ENCODE data around the gene ZNF213.

The ZNF213 gene

GRCh38 chr16:3123986-3124886 lies 10.6 kb upstream of the ZNF213 start (continued):
- TF ChIP-seq, protein P1, sequence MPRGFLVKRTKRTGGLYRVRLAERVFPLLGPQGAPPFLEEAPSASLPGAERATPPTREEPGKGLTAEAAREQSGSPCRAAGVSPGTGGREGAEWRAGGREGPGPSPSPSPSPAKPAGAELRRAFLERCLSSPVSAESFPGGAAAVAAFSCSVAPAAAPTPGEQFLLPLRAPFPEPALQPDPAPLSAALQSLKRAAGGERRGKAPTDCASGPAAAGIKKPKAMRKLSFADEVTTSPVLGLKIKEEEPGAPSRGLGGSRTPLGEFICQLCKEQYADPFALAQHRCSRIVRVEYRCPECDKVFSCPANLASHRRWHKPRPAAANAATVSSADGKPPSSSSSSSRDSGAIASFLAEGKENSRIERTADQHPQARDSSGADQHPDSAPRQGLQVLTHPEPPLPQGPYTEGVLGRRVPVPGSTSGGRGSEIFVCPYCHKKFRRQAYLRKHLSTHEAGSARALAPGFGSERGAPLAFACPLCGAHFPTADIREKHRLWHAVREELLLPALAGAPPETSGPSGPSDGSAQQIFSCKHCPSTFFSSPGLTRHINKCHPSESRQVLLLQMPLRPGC (tag by site-specific recombination; IDR thresholded peaks at IDR 0.05) = peak; percentile 39; the same call in 1 of the 2 replicates
- TF ChIP-seq ZNF600 (tag by site-specific recombination; IDR thresholded peaks at IDR 0.05) = peak; percentile 99
- no peak; the same call in 1 of the 2 replicates for TF ChIP-seq REST (tag by site-specific recombination; IDR thresholded peaks at IDR 0.05)
- no peak for TF ChIP-seq ZNF335 (tag by site-specific recombination; conservative IDR thresholded peaks at IDR 0.05)
- no peak for TF ChIP-seq ZNF391 (tag by site-specific recombination; IDR thresholded peaks at IDR 0.05; ENCODE audit: borderline replicate concordance, low read depth)
- peak; percentile 70; the same call in 1 of the 2 replicates for TF ChIP-seq ZNF24 (tag by site-specific recombination; IDR thresholded peaks at IDR 0.05)
- peak; percentile 48; the same call in 1 of the 2 replicates for TF ChIP-seq ZNF843 (tag by site-specific recombination; IDR thresholded peaks at IDR 0.05)
- peak; percentile 98 for TF ChIP-seq SP2 (tag by site-specific recombination; IDR thresholded peaks at IDR 0.05)
- TF ChIP-seq, protein P2, sequence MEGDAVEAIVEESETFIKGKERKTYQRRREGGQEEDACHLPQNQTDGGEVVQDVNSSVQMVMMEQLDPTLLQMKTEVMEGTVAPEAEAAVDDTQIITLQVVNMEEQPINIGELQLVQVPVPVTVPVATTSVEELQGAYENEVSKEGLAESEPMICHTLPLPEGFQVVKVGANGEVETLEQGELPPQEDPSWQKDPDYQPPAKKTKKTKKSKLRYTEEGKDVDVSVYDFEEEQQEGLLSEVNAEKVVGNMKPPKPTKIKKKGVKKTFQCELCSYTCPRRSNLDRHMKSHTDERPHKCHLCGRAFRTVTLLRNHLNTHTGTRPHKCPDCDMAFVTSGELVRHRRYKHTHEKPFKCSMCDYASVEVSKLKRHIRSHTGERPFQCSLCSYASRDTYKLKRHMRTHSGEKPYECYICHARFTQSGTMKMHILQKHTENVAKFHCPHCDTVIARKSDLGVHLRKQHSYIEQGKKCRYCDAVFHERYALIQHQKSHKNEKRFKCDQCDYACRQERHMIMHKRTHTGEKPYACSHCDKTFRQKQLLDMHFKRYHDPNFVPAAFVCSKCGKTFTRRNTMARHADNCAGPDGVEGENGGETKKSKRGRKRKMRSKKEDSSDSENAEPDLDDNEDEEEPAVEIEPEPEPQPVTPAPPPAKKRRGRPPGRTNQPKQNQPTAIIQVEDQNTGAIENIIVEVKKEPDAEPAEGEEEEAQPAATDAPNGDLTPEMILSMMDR (tag by site-specific recombination; IDR thresholded peaks at IDR 0.05) = peak; percentile 86
- TF ChIP-seq, protein P3, sequence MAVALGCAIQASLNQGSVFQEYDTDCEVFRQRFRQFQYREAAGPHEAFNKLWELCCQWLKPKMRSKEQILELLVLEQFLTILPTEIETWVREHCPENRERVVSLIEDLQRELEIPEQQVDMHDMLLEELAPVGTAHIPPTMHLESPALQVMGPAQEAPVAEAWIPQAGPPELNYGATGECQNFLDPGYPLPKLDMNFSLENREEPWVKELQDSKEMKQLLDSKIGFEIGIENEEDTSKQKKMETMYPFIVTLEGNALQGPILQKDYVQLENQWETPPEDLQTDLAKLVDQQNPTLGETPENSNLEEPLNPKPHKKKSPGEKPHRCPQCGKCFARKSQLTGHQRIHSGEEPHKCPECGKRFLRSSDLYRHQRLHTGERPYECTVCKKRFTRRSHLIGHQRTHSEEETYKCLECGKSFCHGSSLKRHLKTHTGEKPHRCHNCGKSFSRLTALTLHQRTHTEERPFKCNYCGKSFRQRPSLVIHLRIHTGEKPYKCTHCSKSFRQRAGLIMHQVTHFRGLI (tag by site-specific recombination; IDR thresholded peaks at IDR 0.05) = peak; percentile 77
- TF ChIP-seq ZNF76 (tag by site-specific recombination; IDR thresholded peaks at IDR 0.05; ENCODE audit: borderline replicate concordance, low read depth) = peak; percentile 60
- TF ChIP-seq SP3 (tag by site-specific recombination; IDR thresholded peaks at IDR 0.05) = peak; percentile 96
- peak; percentile 58 for TF ChIP-seq KLF17 (tag by site-specific recombination; IDR thresholded peaks at IDR 0.05)
- no peak for TF ChIP-seq ZNF610 (tag by site-specific recombination; IDR thresholded peaks at IDR 0.05; ENCODE audit: borderline replicate concordance)
- TF ChIP-seq ZBTB48 (tag by site-specific recombination; IDR thresholded peaks at IDR 0.05) = peak; percentile 91
- TF ChIP-seq, protein P4, sequence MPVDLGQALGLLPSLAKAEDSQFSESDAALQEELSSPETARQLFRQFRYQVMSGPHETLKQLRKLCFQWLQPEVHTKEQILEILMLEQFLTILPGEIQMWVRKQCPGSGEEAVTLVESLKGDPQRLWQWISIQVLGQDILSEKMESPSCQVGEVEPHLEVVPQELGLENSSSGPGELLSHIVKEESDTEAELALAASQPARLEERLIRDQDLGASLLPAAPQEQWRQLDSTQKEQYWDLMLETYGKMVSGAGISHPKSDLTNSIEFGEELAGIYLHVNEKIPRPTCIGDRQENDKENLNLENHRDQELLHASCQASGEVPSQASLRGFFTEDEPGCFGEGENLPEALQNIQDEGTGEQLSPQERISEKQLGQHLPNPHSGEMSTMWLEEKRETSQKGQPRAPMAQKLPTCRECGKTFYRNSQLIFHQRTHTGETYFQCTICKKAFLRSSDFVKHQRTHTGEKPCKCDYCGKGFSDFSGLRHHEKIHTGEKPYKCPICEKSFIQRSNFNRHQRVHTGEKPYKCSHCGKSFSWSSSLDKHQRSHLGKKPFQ (tag by site-specific recombination; IDR thresholded peaks at IDR 0.05) = no peak
- TF ChIP-seq ZBTB17 (tag by site-specific recombination; IDR thresholded peaks at IDR 0.05) = peak; percentile 97
- TF ChIP-seq SP7 (tag by site-specific recombination; IDR thresholded peaks at IDR 0.05) = peak; percentile 70; the same call in 1 of the 2 replicates
- no peak for TF ChIP-seq SALL2 (tag by site-specific recombination; IDR thresholded peaks at IDR 0.05; ENCODE audit: borderline replicate concordance)
- peak; percentile 64 for TF ChIP-seq PRDM10 (tag by site-specific recombination; IDR thresholded peaks at IDR 0.05)
- peak; percentile 66; the same call in 1 of the 2 replicates for TF ChIP-seq ZNF394 (tag by site-specific recombination; IDR thresholded peaks at IDR 0.05; ENCODE audit: borderline replicate concordance)

All from HEK293 (cell line).